Measurements from ENCODE around the gene ATG2B.

ATG2B gene

DNA sequence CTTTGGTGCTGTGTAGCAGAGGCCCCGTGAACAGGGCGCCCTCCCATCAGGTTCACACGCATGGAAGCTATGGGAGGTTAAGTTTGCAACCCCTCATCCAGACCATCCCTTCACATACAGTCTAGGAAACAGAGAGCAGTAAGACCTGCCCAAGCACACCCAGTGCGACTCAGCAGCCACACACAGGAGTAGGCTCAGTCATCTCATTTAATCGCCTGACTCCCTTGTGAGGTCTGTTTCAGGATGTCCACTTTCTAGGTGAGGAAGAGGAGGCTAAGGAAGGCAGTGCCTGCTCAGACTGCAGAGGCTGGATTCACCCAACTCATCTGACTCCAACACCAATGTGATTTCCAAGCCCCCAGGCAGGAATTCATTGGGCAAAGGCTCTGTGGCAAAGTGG, 95.2 kb downstream of the ATG2B start:
- Histone ChIP-seq H3K4me3 (ENCODE audit: low read depth, low read length) (no peak overlapping the region), H3K4me1 (ENCODE audit: control insufficient read depth, insufficient read depth, low read length) (no peaks in the 10 kb centered on the region), H3K9ac (ENCODE audit: low read depth, low read length) (no peak overlapping the region)

GRCh38 chr14:96267336-96267735, 95.8 kb downstream of the ATG2B start:
- Histone ChIP-seq H3K4me1 (ENCODE audit: control insufficient read depth, insufficient read depth, low read length) (no peaks in the 10 kb centered on the region), H3K36me3 (ENCODE audit: control insufficient read depth, insufficient read depth, low read length) (no peaks in the 10 kb centered on the region), H3K9ac (ENCODE audit: low read depth, low read length) (no peak overlapping the region), H3K27me3 (ENCODE audit: control insufficient read depth, insufficient read depth, low read length) (no peaks in the 10 kb centered on the region), H3K9me3 (ENCODE audit: control insufficient read depth, insufficient read depth, low read length) (no peaks in the 10 kb centered on the region), H3K4me3 (ENCODE audit: low read depth, low read length) (no peak overlapping the region)

More for the DNA sequence above, 95.2 kb downstream of the ATG2B start:
- Histone ChIP-seq H3K36me3 (ENCODE audit: control insufficient read depth, insufficient read depth, low read length) (no peaks in the 10 kb centered on the region), H3K27me3 (ENCODE audit: control insufficient read depth, insufficient read depth, low read length) (no peaks in the 10 kb centered on the region), H3K9me3 (ENCODE audit: control insufficient read depth, insufficient read depth, low read length) (no peaks in the 10 kb centered on the region)

DNA sequence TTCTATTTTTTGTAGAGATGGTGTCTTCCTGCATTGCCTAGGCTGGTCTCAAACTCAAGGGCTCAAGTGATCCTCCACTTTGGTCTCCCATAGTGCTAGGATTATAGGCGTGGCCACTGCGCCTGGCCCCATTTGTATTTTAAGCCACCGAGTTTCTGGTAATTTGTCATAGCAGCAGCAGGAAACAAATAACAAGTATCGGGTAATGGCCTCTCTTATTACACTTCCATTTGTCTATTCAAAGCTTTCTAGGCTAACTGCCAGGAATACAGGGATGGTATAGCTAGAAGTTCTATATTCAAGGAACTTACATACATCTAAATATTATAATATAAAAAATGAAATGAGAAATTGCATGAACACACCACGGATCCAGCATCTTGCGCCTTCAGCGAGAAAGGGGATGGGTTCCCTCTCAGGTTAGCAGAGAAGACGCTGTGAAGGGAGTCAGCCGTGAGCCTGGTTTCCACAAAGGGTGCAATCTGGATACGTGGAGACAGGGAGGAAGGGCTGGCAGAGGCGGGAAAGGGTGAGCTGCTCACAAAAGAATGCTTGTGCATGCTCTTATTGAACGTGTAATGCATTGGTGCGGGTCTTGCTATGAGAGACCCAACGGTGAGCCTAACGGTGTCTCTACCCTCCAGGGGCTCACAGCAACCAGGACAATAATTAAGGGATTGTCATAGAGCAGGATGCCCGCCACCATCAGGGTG, 97.6 kb downstream of the ATG2B start:
- Histone ChIP-seq H3K9ac (ENCODE audit: low read depth, low read length) (no peak overlapping the region), H3K9me3 (ENCODE audit: control insufficient read depth, insufficient read depth, low read length) (no peaks in the 10 kb centered on the region), H3K27me3 (ENCODE audit: control insufficient read depth, insufficient read depth, low read length) (no peaks in the 10 kb centered on the region), H3K4me3 (ENCODE audit: low read depth, low read length) (no peak overlapping the region), H3K4me1 (ENCODE audit: control insufficient read depth, insufficient read depth, low read length) (no peaks in the 10 kb centered on the region), H3K36me3 (ENCODE audit: control insufficient read depth, insufficient read depth, low read length) (no peaks in the 10 kb centered on the region)

GRCh38 chr14:96264853-96265252, 98.3 kb downstream of the ATG2B start:
- Histone ChIP-seq H3K27me3 (ENCODE audit: control insufficient read depth, insufficient read depth, low read length) (no peaks in the 10 kb centered on the region), H3K4me1 (ENCODE audit: control insufficient read depth, insufficient read depth, low read length) (no peaks in the 10 kb centered on the region), H3K4me3 (ENCODE audit: low read depth, low read length) (no peak overlapping the region), H3K36me3 (ENCODE audit: control insufficient read depth, insufficient read depth, low read length) (no peaks in the 10 kb centered on the region), H3K9me3 (ENCODE audit: control insufficient read depth, insufficient read depth, low read length) (no peaks in the 10 kb centered on the region), H3K9ac (ENCODE audit: low read depth, low read length) (no peak overlapping the region)

DNA sequence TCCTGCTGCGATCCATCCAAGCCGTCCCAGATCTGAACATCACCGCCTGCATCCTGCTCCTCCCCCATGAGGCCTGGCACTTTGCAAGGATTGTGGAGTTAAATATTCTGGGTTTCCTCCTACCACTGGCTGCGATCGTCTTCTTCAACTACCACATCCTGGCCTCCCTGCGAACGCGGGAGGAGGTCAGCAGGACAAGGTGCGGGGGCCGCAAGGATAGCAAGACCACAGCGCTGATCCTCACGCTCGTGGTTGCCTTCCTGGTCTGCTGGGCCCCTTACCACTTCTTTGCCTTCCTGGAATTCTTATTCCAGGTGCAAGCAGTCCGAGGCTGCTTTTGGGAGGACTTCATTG, 99.0 kb downstream of the ATG2B start:
- no peaks in the 10 kb centered on the region for H3K4me1 ChIP-seq (ENCODE audit: control insufficient read depth, insufficient read depth, low read length)
- H3K9me3 ChIP-seq (ENCODE audit: control insufficient read depth, insufficient read depth, low read length): no peaks in the 10 kb centered on the region
- no peaks in the 10 kb centered on the region for H3K27me3 ChIP-seq (ENCODE audit: control insufficient read depth, insufficient read depth, low read length)
- no peaks in the 10 kb centered on the region for H3K36me3 ChIP-seq (ENCODE audit: control insufficient read depth, insufficient read depth, low read length)
- H3K9ac ChIP-seq (ENCODE audit: low read depth, low read length): no peak overlapping the region
- H3K4me3 ChIP-seq (ENCODE audit: low read depth, low read length): no peak overlapping the region

DNA sequence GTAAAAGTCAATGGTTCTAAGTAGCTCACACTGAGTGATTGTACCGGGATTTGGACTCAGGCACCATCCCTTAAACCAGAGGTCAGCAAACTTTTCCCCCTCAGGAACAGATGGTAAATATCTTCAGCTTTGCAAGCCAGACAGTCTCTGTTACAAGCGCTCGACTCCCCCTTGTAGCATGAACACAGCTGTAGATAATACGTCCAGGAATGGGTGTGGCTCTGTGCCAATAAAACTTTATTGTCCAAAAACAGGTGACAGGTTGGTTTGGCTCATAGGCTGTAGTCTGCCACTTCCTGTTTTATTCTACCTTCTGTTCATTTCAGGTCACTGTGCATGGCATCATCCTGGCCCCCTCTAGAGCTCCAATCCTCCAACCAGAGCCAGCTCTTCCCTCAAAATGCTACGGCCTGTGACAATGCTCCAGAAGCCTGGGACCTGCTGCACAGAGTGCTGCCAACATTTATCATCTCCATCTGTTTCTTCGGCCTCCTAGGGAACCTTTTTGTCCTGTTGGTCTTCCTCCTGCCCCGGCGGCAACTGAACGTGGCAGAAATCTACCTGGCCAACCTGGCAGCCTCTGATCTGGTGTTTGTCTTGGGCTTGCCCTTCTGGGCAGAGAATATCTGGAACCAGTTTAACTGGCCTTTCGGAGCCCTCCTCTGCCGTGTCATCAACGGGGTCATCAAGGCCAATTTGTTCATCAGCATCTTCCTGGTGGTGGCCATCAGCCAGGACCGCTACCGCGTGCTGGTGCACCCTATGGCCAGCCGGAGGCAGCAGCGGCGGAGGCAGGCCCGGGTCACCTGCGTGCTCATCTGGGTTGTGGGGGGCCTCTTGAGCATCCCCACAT, 99.6 kb downstream of the ATG2B start:
- H3K4me1 ChIP-seq (ENCODE audit: control insufficient read depth, insufficient read depth, low read length): no peaks in the 10 kb centered on the region

DNA sequence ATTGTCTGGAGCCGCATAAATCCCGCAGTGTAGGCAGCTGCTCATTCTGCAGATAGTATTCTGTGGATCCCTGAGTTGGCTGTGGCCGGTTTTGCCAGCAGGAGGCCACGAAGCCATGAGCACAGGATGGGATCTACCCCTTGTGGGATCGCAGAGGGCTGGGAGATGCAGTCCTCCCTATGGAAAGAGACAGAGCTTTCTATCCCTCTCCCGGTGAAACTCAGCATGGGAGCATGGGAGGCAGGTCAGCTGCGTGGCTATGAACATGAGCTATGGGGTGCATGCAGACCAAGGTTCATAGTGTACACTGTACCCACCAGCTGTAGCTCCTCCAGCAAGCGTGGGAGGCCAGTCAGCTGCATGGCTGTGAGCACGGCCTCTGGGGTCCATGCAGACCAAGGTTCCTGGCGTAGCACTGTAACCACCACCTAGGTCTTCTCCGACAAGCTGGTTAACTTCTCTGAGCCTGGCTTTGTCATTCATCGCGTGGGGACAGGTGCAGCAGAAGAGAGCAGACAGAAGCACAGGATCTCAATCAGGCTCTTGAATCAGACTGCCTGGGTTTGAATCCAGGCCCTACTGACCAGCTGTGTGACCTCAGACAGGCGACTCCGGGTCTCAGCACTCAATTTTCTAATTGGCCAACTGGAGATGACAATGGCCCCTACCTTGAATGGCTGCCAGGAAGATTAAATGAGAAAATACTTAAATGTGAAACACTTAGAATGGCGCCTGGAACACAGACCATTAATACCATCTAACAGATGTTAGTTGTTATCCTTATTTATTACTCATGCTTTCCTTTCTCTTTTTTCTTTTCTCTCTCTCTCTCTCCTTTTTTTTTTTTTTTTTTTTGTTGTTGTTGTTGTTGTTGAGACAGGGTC, 101.1 kb downstream of the ATG2B start:
- H3K36me3 ChIP-seq (ENCODE audit: control insufficient read depth, insufficient read depth, low read length): no peaks in the 10 kb centered on the region
- no peaks in the 10 kb centered on the region for H3K4me1 ChIP-seq (ENCODE audit: control insufficient read depth, insufficient read depth, low read length)
- no peak overlapping the region for H3K9ac ChIP-seq (ENCODE audit: low read depth, low read length)
- no peaks in the 10 kb centered on the region for H3K9me3 ChIP-seq (ENCODE audit: control insufficient read depth, insufficient read depth, low read length)
- H3K27me3 ChIP-seq (ENCODE audit: control insufficient read depth, insufficient read depth, low read length): no peaks in the 10 kb centered on the region
- no peak overlapping the region for H3K4me3 ChIP-seq (ENCODE audit: low read depth, low read length)

More for the DNA sequence above, 99.6 kb downstream of the ATG2B start:
- no peaks in the 10 kb centered on the region for H3K27me3 ChIP-seq (ENCODE audit: control insufficient read depth, insufficient read depth, low read length)
- H3K36me3 ChIP-seq (ENCODE audit: control insufficient read depth, insufficient read depth, low read length): no peaks in the 10 kb centered on the region
- no peaks in the 10 kb centered on the region for H3K9me3 ChIP-seq (ENCODE audit: control insufficient read depth, insufficient read depth, low read length)
- H3K9ac ChIP-seq (ENCODE audit: low read depth, low read length): no peak overlapping the region
- no peak overlapping the region for H3K4me3 ChIP-seq (ENCODE audit: low read depth, low read length)

DNA sequence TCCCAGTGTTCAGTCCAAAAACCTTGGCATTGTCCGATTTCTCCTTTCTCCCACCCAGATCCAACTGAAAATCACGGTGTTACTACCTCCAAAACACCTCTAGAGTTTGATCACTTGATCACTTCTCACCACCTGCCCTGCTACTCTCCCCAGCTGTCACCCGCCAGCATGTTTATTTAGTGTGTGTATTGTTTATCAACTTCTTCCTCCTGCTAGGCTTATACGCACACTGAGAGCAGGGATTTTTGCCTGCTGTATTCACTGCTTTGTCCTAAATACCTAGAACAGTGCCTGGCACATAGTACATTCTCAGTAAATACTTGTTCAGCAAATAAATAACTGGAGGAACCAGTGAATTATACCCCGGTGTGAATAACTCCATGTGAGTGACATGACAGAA, 102.1 kb downstream of the ATG2B start:
- H3K36me3 ChIP-seq (ENCODE audit: control insufficient read depth, insufficient read depth, low read length): no peaks in the 10 kb centered on the region
- no peaks in the 10 kb centered on the region for H3K4me1 ChIP-seq (ENCODE audit: control insufficient read depth, insufficient read depth, low read length)
- no peaks in the 10 kb centered on the region for H3K9me3 ChIP-seq (ENCODE audit: control insufficient read depth, insufficient read depth, low read length)
- H3K27me3 ChIP-seq (ENCODE audit: control insufficient read depth, insufficient read depth, low read length): no peaks in the 10 kb centered on the region
- no peak overlapping the region for H3K9ac ChIP-seq (ENCODE audit: low read depth, low read length)
- no peak overlapping the region for H3K4me3 ChIP-seq (ENCODE audit: low read depth, low read length)

DNA sequence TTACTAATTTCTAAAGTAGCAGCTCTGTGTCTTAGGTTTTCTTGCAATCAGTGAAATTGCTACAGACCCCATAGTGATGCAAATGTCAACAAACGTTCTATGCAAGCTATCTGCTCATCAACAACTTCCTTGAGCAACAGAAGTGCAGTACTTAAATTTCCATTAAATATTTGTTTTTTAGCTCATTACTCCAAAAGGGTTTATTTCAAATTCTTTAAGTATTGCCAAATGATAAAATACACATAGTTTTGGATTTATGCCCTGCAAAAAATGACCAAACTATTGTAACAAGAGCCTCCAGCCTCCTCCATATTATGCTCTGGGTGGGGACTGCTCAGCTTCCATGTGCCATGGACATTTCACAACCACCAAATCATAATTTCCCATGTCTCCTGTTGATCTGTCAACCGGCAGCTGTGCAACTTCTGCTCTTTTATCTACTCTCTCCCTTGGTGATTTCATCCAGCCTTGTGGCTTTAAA, 102.8 kb downstream of the ATG2B start:
- Histone ChIP-seq H3K4me1 (ENCODE audit: control insufficient read depth, insufficient read depth, low read length) (no peaks in the 10 kb centered on the region), H3K4me3 (ENCODE audit: low read depth, low read length) (no peak overlapping the region)

DNA sequence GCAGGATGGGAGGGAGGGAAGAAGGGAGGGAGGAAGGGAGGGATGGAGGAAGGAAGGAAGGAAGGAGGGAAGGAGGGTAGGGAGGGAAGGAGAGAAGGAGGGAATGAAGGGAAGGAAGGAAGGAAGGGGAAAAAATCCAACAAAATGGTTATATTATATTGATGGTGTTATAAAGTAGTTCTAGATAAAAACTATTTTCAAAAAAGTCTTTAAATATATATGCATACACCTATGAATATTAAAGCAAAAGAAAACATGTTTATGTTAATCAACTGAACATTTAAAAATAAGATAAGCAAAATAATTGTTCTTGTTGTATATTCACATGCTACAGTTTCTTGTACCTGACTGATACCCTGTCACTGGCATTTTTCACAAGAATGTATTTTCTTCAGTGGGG, 105.2 kb downstream of the ATG2B start:
- no peaks in the 10 kb centered on the region for H3K27me3 ChIP-seq (ENCODE audit: control insufficient read depth, insufficient read depth, low read length)
- H3K9me3 ChIP-seq (ENCODE audit: control insufficient read depth, insufficient read depth, low read length): no peaks in the 10 kb centered on the region
- no peak overlapping the region for H3K9ac ChIP-seq (ENCODE audit: low read depth, low read length)
- no peaks in the 10 kb centered on the region for H3K36me3 ChIP-seq (ENCODE audit: control insufficient read depth, insufficient read depth, low read length)
- H3K4me3 ChIP-seq (ENCODE audit: low read depth, low read length): no peak overlapping the region
- no peaks in the 10 kb centered on the region for H3K4me1 ChIP-seq (ENCODE audit: control insufficient read depth, insufficient read depth, low read length)

More for the DNA sequence above, 102.8 kb downstream of the ATG2B start:
- Histone ChIP-seq H3K27me3 (ENCODE audit: control insufficient read depth, insufficient read depth, low read length) (no peaks in the 10 kb centered on the region), H3K36me3 (ENCODE audit: control insufficient read depth, insufficient read depth, low read length) (no peaks in the 10 kb centered on the region), H3K9me3 (ENCODE audit: control insufficient read depth, insufficient read depth, low read length) (no peaks in the 10 kb centered on the region), H3K9ac (ENCODE audit: low read depth, low read length) (no peak overlapping the region)

DNA sequence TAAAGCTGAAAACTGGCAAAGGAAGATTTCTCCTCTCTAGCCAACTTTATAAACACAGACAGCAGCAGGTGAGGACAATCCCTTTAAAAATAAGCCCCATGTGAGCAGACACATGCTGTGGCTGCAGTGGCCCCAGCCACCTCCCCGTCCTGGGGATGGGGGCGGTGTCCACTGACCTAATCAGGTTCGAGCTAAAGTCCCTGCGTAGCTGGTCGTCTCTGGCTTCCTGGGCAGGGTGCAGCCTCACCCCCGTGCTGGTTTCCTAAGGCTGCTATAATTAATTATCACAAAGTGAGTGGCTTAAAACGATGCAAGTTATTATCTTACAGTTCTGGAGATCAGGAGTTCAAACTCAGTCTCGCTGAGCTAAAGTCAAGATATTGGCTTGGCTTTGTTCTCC, 106.1 kb downstream of the ATG2B start:
- H3K4me3 ChIP-seq (ENCODE audit: low read depth, low read length): no peak overlapping the region
- no peak overlapping the region for H3K9ac ChIP-seq (ENCODE audit: low read depth, low read length)
- no peaks in the 10 kb centered on the region for H3K4me1 ChIP-seq (ENCODE audit: control insufficient read depth, insufficient read depth, low read length)
- H3K9me3 ChIP-seq (ENCODE audit: control insufficient read depth, insufficient read depth, low read length): no peaks in the 10 kb centered on the region
- H3K27me3 ChIP-seq (ENCODE audit: control insufficient read depth, insufficient read depth, low read length): no peaks in the 10 kb centered on the region
- H3K36me3 ChIP-seq (ENCODE audit: control insufficient read depth, insufficient read depth, low read length): no peaks in the 10 kb centered on the region
